Subcutaneous abdominal adipose tissue (tissue), 5 donors: ENCODE results near the gene VKORC1.

Experiments
- H3K27ac ChIP-seq: one replicate; pipeline ENCODE4 v1.7.0; 2013; ENCODE audit warnings: low read depth, mild to moderate bottlenecking, inconsistent platforms, low read length, moderate library complexity
- H3K27me3 ChIP-seq, 5 donors: one replicate each; pipeline ENCODE4 v1.7.0; 2013; ENCODE audit warnings: low read length in 5 of 5, inconsistent platforms in 1 of 5; ENCODE audit not compliant: control insufficient read depth in 5 of 5, insufficient read depth in 4 of 5
- H3K36me3 ChIP-seq, 5 donors: one replicate each; pipeline ENCODE4 v1.7.0; 2013; ENCODE audit warnings: low read length in 5 of 5; ENCODE audit not compliant: control insufficient read depth in 5 of 5, insufficient read depth in 5 of 5
- H3K4me1 ChIP-seq, 5 donors: one replicate each; pipeline ENCODE4 v1.7.0; 2013; ENCODE audit warnings: low read length in 5 of 5, mild to moderate bottlenecking in 3 of 5, moderate library complexity in 1 of 5; ENCODE audit not compliant: control insufficient read depth in 5 of 5, insufficient read depth in 5 of 5
- H3K4me3 ChIP-seq, 5 donors: one replicate each; pipeline ENCODE4 v1.7.0; 2013; ENCODE audit warnings: low read length in 5 of 5, low read depth in 1 of 5
- H3K9ac ChIP-seq, 5 donors: one replicate each; pipeline ENCODE4 v1.7.0; 2013; ENCODE audit warnings: low read length in 5 of 5, mild to moderate bottlenecking in 4 of 5, moderate library complexity in 3 of 5
- H3K9me3 ChIP-seq, 5 donors: one replicate each; pipeline ENCODE4 v1.7.0; 2013; ENCODE audit warnings: low read length in 5 of 5; ENCODE audit not compliant: control insufficient read depth in 5 of 5
- donor health status: healthy.
- donor health status: healthy.
- donor health status: healthy.
- donor health status: healthy.
- donor health status: healthy.

VKORC1 gene

DNA sequence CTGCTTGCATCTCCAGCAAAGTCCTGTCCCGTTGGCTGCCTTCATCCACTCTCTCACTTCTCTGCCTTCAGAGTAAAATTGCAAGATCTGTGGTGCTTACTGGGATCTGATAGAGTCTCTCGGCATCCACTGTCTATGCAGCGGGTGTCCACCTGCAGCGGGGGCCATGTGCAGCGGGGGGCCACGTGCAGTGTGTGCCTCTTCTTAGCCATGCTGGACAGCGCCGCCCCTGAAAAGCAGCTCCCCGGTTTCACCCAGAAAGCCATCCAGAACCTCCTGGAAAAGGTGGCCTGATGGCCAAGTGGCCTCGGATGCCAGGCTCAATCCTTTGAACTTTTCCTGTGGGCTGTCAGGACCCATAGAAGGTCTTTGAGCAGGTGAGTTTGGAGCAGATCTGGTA is 51.7 kb downstream of the VKORC1 start:
- H3K9ac ChIP-seq = no peak overlapping the region
- peaks cover 0 to 55% (median 47%) of the 10 kb centered on the region in 5 donors for H3K36me3 ChIP-seq
- no peaks in the 10 kb centered on the region for H3K27me3 ChIP-seq
- H3K27ac ChIP-seq = no peak overlapping the region
- H3K4me3 ChIP-seq = no peak overlapping the region
- H3K4me1 ChIP-seq = no peaks in the 10 kb centered on the region
- H3K9me3 ChIP-seq = no peaks in the 10 kb centered on the region
